ENCODE data around the gene ATF6. TPM values are rescaled to one million over a fixed set of nuclear protein-coding genes. Genes with fewer than 3 reads are reported as not detected.

The ATF6 gene
- total RNA-seq, 2 donors from 2014 or later: 14.4 to 19.8 TPM

DNA sequence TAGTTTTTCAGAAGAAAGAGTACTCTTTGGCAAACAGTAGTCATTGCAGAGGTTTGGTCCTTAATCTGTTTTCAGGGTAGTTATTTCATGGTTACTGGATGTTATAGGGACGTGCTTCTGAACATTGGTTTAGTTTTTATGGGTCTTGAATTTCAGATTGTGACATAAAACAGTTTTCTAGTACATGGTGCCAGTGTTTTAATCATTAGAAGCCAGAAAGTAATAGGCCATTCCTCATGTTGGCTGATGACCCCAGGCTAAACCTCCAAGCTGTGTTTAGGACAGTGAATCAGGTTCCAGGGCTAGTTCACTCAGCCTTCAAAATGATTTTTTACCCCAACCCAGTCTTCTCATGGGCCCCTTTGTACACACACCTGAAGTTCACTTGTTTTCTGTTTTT lies 184.3 kb downstream of the ATF6 start:
- no peak overlapping the region for H3K4me3 ChIP-seq (ENCODE audit: low read length)
- no peak overlapping the region for H3K27ac Mint-ChIP-seq
- H3K4me1 ChIP-seq (ENCODE audit: control insufficient read depth, insufficient read depth, low read length): peaks cover 13% of the 10 kb centered on the region
- no peaks in the 10 kb centered on the region for H3K27me3 Mint-ChIP-seq (ENCODE audit: insufficient read depth)
- no peaks in the 10 kb centered on the region for H3K36me3 ChIP-seq (ENCODE audit: control insufficient read depth, insufficient read depth, low read length)
- no peak overlapping the region for H3K4me3 Mint-ChIP-seq
- H3K36me3 Mint-ChIP-seq (ENCODE audit: low read depth): peaks cover 4% of the 10 kb centered on the region
- no peaks in the 10 kb centered on the region for H3K9me3 ChIP-seq (ENCODE audit: control insufficient read depth, low read length)
- no peaks in the 10 kb centered on the region for H3K27me3 ChIP-seq (ENCODE audit: control insufficient read depth, insufficient read depth, low read length, poor library complexity, severe bottlenecking)
- TF ChIP-seq, protein P1, sequence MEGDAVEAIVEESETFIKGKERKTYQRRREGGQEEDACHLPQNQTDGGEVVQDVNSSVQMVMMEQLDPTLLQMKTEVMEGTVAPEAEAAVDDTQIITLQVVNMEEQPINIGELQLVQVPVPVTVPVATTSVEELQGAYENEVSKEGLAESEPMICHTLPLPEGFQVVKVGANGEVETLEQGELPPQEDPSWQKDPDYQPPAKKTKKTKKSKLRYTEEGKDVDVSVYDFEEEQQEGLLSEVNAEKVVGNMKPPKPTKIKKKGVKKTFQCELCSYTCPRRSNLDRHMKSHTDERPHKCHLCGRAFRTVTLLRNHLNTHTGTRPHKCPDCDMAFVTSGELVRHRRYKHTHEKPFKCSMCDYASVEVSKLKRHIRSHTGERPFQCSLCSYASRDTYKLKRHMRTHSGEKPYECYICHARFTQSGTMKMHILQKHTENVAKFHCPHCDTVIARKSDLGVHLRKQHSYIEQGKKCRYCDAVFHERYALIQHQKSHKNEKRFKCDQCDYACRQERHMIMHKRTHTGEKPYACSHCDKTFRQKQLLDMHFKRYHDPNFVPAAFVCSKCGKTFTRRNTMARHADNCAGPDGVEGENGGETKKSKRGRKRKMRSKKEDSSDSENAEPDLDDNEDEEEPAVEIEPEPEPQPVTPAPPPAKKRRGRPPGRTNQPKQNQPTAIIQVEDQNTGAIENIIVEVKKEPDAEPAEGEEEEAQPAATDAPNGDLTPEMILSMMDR (conservative IDR thresholded peaks at IDR 0.05): no peak
- H3K9me3 Mint-ChIP-seq: peaks cover 4% of the 10 kb centered on the region
- H3K4me1 Mint-ChIP-seq: peaks cover 18% of the 10 kb centered on the region
- no peak overlapping the region for H3K27ac ChIP-seq (ENCODE audit: low read depth, low read length)
- H3K9ac ChIP-seq (ENCODE audit: extremely low read depth, low read length, poor library complexity, severe bottlenecking): no peak overlapping the region
- 83 to 87% methylated on average over 1 of the region's 1 CpG for WGBS, 2 experiments (ENCODE audit: insufficient coverage in 1 of 2, insufficient read length in 1 of 2)
- DNase-seq: no peak

DNA sequence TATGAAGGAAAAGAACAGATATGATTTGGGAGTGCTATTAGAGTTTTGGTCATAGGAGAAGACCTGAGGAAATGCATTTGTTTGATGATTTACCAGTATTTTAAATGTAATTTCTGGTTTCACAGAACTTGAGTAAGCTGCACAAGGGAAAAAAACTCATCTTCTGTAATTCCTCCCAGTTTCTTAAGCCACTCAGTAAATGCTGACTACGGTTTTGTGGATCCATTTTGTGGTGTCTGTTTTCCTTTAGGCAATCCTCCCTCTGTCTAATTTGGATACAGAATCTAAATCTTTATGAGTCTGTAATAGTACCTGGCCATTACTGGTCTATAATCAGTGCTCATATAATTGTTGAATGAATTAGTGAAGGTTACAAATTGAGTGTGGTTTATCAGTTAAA lies 185.5 kb downstream of the ATF6 start:
- Mint-ChIP-seq H3K9me3 (peaks cover 4% of the 10 kb centered on the region), H3K4me1 (peaks cover 6% of the 10 kb centered on the region), H3K4me3 (no peak overlapping the region), H3K27ac (no peak overlapping the region), H3K27me3 (ENCODE audit: insufficient read depth) (no peaks in the 10 kb centered on the region), H3K36me3 (ENCODE audit: low read depth) (peaks cover 4% of the 10 kb centered on the region)
- WGBS, 2 experiments (ENCODE audit: insufficient coverage in 1 of 2, insufficient read length in 1 of 2): 93% methylated on average over 1 of the region's 1 CpG; no CpG with 5 or more reads in 1 of the 2 experiments
- no peak overlapping the region for H3K27ac ChIP-seq (ENCODE audit: low read depth, low read length)
- TF ChIP-seq, protein P1 (conservative IDR thresholded peaks at IDR 0.05): no peak
- peaks cover 3% of the 10 kb centered on the region for H3K4me1 ChIP-seq (ENCODE audit: control insufficient read depth, insufficient read depth, low read length)
- H3K9me3 ChIP-seq (ENCODE audit: control insufficient read depth, low read length): no peaks in the 10 kb centered on the region
- H3K27me3 ChIP-seq (ENCODE audit: control insufficient read depth, insufficient read depth, low read length, poor library complexity, severe bottlenecking): no peaks in the 10 kb centered on the region
- DNase-seq: no peak
- H3K9ac ChIP-seq (ENCODE audit: extremely low read depth, low read length, poor library complexity, severe bottlenecking): no peak overlapping the region
- H3K36me3 ChIP-seq (ENCODE audit: control insufficient read depth, insufficient read depth, low read length): no peaks in the 10 kb centered on the region
- H3K4me3 ChIP-seq (ENCODE audit: low read length): no peak overlapping the region

DNA sequence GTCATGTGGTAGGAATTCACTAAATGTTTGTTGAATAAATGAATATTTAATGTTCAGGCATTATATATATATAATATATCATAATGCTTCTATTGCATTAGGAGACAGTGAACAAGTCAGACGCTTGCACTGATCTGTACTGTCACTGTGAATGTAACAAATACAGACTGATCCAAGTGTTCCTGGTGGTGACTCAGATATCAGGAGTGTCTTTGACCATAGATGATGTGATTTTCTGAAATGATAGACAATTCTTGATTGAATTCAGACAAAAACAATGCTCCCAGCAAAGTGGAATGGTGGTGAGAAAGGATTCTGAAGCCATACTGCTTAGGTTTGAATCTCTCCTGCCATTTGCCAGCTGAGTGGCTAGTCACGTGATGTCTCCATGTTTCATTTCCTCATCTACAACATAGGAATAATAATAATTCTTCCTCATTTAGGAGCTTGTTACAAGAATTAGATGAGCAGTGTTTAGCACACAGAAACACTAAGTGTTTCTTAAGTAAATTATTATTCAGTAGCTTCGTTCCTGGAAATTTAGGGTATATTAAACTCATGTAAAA lies 186.6 kb downstream of the ATF6 start:
- Mint-ChIP-seq H3K4me1 (no peaks in the 10 kb centered on the region), H3K36me3 (ENCODE audit: low read depth) (no peaks in the 10 kb centered on the region), H3K9me3 (no peaks in the 10 kb centered on the region), H3K4me3 (no peak overlapping the region), H3K27me3 (ENCODE audit: insufficient read depth) (no peaks in the 10 kb centered on the region), H3K27ac (no peak overlapping the region)
- TF ChIP-seq, protein P1 (conservative IDR thresholded peaks at IDR 0.05): no peak
- Histone ChIP-seq H3K9ac (ENCODE audit: extremely low read depth, low read length, poor library complexity, severe bottlenecking) (no peak overlapping the region), H3K4me1 (ENCODE audit: control insufficient read depth, insufficient read depth, low read length) (no peaks in the 10 kb centered on the region), H3K27ac (ENCODE audit: low read depth, low read length) (no peak overlapping the region), H3K27me3 (ENCODE audit: control insufficient read depth, insufficient read depth, low read length, poor library complexity, severe bottlenecking) (no peaks in the 10 kb centered on the region), H3K9me3 (ENCODE audit: control insufficient read depth, low read length) (no peaks in the 10 kb centered on the region), H3K4me3 (ENCODE audit: low read length) (no peak overlapping the region), H3K36me3 (ENCODE audit: control insufficient read depth, insufficient read depth, low read length) (no peaks in the 10 kb centered on the region)
- DNase-seq: no peak
- WGBS, 2 experiments (ENCODE audit: insufficient coverage in 1 of 2, insufficient read length in 1 of 2): 91% methylated on average over 2 of the region's 3 CpGs; no CpG with 5 or more reads in 1 of the 2 experiments
